ENCODE data around the gene TCTN2.

DNA sequence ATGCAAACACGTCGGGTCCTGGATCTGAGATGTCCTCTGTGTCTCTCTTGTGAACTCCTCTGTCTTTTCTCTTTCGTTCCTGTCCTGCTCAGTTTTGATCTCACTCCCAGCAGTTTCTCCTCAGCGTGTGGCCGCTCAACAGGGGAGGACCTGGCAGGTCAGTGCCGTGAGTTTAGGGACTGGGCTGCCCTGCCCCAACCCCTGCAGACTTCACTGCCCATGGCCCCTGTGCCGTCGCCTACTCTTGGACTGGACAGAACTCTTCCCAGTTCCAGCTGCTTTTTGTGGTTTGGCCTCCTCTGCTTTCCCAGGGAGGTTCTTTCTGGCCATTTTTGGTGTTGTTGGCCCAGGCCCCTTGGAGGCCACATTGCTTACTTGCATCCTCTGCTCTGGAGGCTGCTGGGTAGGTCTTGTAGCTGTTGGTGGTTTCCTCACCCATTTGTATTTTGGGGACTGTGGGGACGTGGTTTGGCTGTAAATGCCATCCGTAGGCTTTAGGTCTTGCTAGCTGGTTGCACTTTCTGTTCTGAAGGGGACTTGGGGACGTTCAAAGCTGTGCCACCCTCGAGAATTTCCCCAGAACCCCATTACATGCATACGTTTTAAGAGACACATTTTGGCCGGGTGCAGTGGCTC is 71.1 kb downstream of the TCTN2 start:
- TF ChIP-seq EZH2 (IDR thresholded peaks at IDR 0.05; ENCODE audit: insufficient read depth, low read length) (no peak), CTCF (IDR thresholded peaks at IDR 0.05; ENCODE audit: insufficient read depth, low read depth, low read length) (no peak)

Measured in astrocyte (in vitro differentiated cells and primary cell).